ENCODE measurements around the gene CD81. TPM values are rescaled to one million over a fixed set of nuclear protein-coding genes. Genes with fewer than 3 reads are reported as not detected.

The CD81 gene
- total RNA-seq, 1 experiment from 2014 or later, result 296 TPM

GRCh38 chr11:2437516-2437915 lies 60.4 kb downstream of the CD81 start:
- intact Hi-C loops (cut with micrococcal nuclease), result no loop called here
- no TSS peak for BruUV-seq (replicated peaks)
- Histone ChIP-seq H3K9me2 (ENCODE audit: insufficient read depth) (no peaks in the 10 kb centered on the region), H3K4me2 (ENCODE audit: low read length) (no peak overlapping the region), H3K27ac (ENCODE audit: low read depth, low read length) (no peak overlapping the region), H3K9me3 (ENCODE audit: control insufficient read depth in 1 of 2, insufficient read depth in 1 of 2, low read depth in 1 of 2, low read length in 2 of 2) (no peaks in the 10 kb centered on the region), H2AFZ (ENCODE audit: low read depth, low read length, poor library complexity, severe bottlenecking) (no peak overlapping the region), H4K20me1 (ENCODE audit: insufficient read depth) (no peaks in the 10 kb centered on the region), H3K9ac (ENCODE audit: low read length) (no peak overlapping the region), H3K27me3 (ENCODE audit: insufficient read depth, low read length) (peaks cover 10% of the 10 kb centered on the region; the same call in 1 of the 2 replicates), H3K79me2 (ENCODE audit: insufficient read depth, low read length) (no peaks in the 10 kb centered on the region), H3K4me3 (replicated peaks in 1 of 2; ENCODE audit: low read depth in 1 of 2, low read length in 2 of 2) (no peak overlapping the region), H3K4me1 (ENCODE audit: control insufficient read depth in 1 of 2, insufficient read depth in 2 of 2, low read length in 2 of 2) (no peaks in the 10 kb centered on the region), H3K36me3 (ENCODE audit: control insufficient read depth in 1 of 2, insufficient read depth in 2 of 2, low read length in 2 of 2) (no peaks in the 10 kb centered on the region)
- ChIA-PET POLR2A (no interaction called here), CTCF (no interaction called here), RAD21 (ENCODE audit: low non-redundant PET in 1 of 2, low total read pairs in 2 of 2, uncharacterized antibody in 2 of 2, unreplicated experiment in 2 of 2) (no interaction called here)
- TF ChIP-seq TCF7L2 (IDR thresholded peaks at IDR 0.05; ENCODE audit: borderline replicate concordance, extremely low read depth, insufficient read depth, insufficient read length) (no peak), ATF3 (IDR thresholded peaks at IDR 0.05) (no peak), CEBPB (IDR thresholded peaks at IDR 0.05; ENCODE audit: low read depth) (no peak), EZH2phosphoT487 (IDR thresholded peaks at IDR 0.05; ENCODE audit: borderline replicate concordance) (no peak), SRF (IDR thresholded peaks at IDR 0.05; ENCODE audit: low read depth) (no peak), ZNF274 (IDR thresholded peaks at IDR 0.05; ENCODE audit: low read depth, low read length) (no peak), ZBTB33 (IDR thresholded peaks at IDR 0.05; ENCODE audit: extremely low read depth, insufficient replicate concordance, low read length) (no peak), REST (IDR thresholded peaks at IDR 0.05; ENCODE audit: low read depth) (no peak), SP1 (IDR thresholded peaks at IDR 0.05; ENCODE audit: low read depth) (no peak), FOSL1 (IDR thresholded peaks at IDR 0.05; ENCODE audit: low read depth) (no peak), SIN3A (IDR thresholded peaks at IDR 0.05; ENCODE audit: low read depth) (no peak), EZH2 (IDR thresholded peaks at IDR 0.05) (no peak), CBX3 (IDR thresholded peaks at IDR 0.05; ENCODE audit: low read depth) (no peak), YY1 (IDR thresholded peaks at IDR 0.05; ENCODE audit: extremely low read depth, insufficient replicate concordance, low read depth, low read length) (no peak), JUND (IDR thresholded peaks at IDR 0.05) (no peak), ZFX (IDR thresholded peaks at IDR 0.05) (no peak), ELF1 (IDR thresholded peaks at IDR 0.05; ENCODE audit: borderline replicate concordance, low read depth) (no peak), POLR2A (IDR thresholded peaks at IDR 0.05; ENCODE audit: borderline replicate concordance, extremely low read depth, insufficient read depth, insufficient read length) (no peak)
- TF ChIP-seq, protein P1, sequence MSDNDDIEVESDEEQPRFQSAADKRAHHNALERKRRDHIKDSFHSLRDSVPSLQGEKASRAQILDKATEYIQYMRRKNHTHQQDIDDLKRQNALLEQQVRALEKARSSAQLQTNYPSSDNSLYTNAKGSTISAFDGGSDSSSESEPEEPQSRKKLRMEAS (IDR thresholded peaks at IDR 0.05), result no peak
- TF ChIP-seq, protein P2, sequence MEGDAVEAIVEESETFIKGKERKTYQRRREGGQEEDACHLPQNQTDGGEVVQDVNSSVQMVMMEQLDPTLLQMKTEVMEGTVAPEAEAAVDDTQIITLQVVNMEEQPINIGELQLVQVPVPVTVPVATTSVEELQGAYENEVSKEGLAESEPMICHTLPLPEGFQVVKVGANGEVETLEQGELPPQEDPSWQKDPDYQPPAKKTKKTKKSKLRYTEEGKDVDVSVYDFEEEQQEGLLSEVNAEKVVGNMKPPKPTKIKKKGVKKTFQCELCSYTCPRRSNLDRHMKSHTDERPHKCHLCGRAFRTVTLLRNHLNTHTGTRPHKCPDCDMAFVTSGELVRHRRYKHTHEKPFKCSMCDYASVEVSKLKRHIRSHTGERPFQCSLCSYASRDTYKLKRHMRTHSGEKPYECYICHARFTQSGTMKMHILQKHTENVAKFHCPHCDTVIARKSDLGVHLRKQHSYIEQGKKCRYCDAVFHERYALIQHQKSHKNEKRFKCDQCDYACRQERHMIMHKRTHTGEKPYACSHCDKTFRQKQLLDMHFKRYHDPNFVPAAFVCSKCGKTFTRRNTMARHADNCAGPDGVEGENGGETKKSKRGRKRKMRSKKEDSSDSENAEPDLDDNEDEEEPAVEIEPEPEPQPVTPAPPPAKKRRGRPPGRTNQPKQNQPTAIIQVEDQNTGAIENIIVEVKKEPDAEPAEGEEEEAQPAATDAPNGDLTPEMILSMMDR (IDR thresholded peaks at IDR 0.05 in 2 of 3, conservative IDR thresholded peaks at IDR 0.05 in 1 of 3; ENCODE audit: borderline replicate concordance in 1 of 3, insufficient read depth in 1 of 3, low read depth in 2 of 3, low read length in 2 of 3), result no peak
- DNase-seq (ENCODE audit: low read depth, low spot score), result no peak
- no peak for ATAC-seq

All from HCT116 (cell line).